ENCODE measurements around the gene WRAP53.

Gene WRAP53

DNA sequence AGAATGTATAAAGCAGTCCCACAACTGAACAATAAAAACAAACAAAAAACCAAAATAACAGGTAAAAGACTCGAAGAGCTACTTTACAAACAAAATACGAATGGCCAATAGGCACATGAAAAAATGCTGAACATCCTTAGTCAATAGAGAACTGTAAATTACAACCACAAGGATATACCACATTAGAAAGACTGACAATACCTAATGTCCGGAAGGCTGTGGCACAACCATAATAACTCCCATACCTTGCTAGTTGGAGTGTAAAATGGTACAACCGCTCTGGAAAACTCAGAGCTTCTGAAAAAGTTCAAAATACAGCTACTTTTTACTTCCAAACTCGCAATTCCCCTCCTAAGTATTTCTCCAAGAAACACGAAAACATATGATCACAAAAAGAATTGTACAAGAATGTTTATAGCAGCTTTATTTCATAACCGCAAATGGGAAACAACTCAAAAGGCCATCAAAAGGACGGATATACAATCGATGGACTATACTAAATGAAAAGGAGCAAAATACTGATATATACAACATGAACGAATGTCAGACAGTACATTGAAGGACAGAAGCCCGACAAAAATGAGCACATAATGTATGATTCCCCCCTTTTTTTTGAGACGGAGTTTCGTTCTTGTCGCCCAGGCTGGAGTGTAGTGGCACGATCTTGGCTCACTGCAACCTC is 3.3 kb upstream of the WRAP53 start (continued):
- TF ChIP-seq, protein P1, sequence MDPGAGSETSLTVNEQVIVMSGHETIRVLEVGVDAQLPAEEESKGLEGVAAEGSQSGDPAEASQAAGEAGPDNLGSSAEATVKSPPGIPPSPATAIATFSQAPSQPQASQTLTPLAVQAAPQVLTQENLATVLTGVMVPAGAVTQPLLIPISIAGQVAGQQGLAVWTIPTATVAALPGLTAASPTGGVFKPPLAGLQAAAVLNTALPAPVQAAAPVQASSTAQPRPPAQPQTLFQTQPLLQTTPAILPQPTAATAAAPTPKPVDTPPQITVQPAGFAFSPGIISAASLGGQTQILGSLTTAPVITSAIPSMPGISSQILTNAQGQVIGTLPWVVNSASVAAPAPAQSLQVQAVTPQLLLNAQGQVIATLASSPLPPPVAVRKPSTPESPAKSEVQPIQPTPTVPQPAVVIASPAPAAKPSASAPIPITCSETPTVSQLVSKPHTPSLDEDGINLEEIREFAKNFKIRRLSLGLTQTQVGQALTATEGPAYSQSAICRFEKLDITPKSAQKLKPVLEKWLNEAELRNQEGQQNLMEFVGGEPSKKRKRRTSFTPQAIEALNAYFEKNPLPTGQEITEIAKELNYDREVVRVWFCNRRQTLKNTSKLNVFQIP (CRISPR knock-in tag; IDR thresholded peaks at IDR 0.05; ENCODE audit: borderline replicate concordance, low read depth): no peak
- no peak for TF ChIP-seq ZNF8 (CRISPR knock-in tag; IDR thresholded peaks at IDR 0.05)
- TF ChIP-seq ESRRG (CRISPR knock-in tag; IDR thresholded peaks at IDR 0.05): no peak
- no peak for TF ChIP-seq CSDC2 (CRISPR knock-in tag; IDR thresholded peaks at IDR 0.05)
- no peak for TF ChIP-seq BACH2 (CRISPR knock-in tag; IDR thresholded peaks at IDR 0.05; ENCODE audit: borderline replicate concordance)

DNA sequence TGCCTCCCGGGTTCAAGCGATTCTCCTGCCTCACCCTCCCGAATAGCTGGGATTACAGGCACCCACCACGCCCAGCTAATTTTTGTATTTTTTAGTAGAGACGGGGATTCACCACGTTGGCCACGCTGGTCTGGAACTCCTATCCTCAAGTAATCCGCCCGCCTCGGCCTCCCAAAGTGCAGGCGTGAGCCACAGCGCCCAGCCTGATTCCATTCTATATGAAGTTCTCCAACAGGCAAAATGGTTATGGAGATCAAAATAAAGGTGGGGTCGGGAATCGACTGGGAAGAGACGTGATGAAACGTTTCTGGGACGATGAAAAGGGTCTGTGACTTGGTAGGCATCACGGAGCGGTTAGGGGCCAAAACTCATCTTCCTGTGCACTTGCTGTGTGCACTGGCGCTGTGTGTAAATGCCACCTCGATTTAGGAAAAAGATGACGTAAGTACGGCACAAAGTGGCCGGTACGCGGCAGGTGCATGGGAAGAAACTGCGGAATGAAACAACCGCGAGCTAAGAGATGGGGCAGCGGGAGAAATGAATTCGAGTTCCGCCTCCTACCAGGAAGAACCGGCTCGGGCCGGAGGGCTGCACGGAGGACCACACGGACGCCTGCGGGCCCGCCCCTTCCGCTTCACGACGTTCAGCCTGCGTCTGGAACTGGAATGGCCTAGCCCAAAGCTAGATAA is 2.6 kb upstream of the WRAP53 start:
- ATAC-seq: peak; percentile 70
- no peak for TF ChIP-seq BACH2 (CRISPR knock-in tag; IDR thresholded peaks at IDR 0.05; ENCODE audit: borderline replicate concordance)
- TF ChIP-seq GLIS3 (CRISPR knock-in tag; IDR thresholded peaks at IDR 0.05): no peak
- TF ChIP-seq, protein P2, sequence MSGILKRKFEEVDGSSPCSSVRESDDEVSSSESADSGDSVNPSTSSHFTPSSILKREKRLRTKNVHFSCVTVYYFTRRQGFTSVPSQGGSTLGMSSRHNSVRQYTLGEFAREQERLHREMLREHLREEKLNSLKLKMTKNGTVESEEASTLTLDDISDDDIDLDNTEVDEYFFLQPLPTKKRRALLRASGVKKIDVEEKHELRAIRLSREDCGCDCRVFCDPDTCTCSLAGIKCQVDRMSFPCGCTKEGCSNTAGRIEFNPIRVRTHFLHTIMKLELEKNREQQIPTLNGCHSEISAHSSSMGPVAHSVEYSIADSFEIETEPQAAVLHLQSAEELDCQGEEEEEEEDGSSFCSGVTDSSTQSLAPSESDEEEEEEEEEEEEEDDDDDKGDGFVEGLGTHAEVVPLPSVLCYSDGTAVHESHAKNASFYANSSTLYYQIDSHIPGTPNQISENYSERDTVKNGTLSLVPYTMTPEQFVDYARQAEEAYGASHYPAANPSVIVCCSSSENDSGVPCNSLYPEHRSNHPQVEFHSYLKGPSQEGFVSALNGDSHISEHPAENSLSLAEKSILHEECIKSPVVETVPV (CRISPR knock-in tag; IDR thresholded peaks at IDR 0.05): no peak
- no peak for TF ChIP-seq ZC3H10 (CRISPR knock-in tag; IDR thresholded peaks at IDR 0.05)
- TF ChIP-seq, protein P3, sequence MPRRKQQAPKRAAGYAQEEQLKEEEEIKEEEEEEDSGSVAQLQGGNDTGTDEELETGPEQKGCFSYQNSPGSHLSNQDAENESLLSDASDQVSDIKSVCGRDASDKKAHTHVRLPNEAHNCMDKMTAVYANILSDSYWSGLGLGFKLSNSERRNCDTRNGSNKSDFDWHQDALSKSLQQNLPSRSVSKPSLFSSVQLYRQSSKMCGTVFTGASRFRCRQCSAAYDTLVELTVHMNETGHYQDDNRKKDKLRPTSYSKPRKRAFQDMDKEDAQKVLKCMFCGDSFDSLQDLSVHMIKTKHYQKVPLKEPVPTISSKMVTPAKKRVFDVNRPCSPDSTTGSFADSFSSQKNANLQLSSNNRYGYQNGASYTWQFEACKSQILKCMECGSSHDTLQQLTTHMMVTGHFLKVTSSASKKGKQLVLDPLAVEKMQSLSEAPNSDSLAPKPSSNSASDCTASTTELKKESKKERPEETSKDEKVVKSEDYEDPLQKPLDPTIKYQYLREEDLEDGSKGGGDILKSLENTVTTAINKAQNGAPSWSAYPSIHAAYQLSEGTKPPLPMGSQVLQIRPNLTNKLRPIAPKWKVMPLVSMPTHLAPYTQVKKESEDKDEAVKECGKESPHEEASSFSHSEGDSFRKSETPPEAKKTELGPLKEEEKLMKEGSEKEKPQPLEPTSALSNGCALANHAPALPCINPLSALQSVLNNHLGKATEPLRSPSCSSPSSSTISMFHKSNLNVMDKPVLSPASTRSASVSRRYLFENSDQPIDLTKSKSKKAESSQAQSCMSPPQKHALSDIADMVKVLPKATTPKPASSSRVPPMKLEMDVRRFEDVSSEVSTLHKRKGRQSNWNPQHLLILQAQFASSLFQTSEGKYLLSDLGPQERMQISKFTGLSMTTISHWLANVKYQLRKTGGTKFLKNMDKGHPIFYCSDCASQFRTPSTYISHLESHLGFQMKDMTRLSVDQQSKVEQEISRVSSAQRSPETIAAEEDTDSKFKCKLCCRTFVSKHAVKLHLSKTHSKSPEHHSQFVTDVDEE (CRISPR knock-in tag; IDR thresholded peaks at IDR 0.05): no peak
- TF ChIP-seq CSDC2 (CRISPR knock-in tag; IDR thresholded peaks at IDR 0.05): peak; percentile 66; the same call in 1 of the 2 replicates
- no peak for TF ChIP-seq ARNTL (CRISPR knock-in tag; IDR thresholded peaks at IDR 0.05; ENCODE audit: borderline replicate concordance, low read depth)
- TF ChIP-seq ZFP30 (CRISPR knock-in tag; IDR thresholded peaks at IDR 0.05): no peak
- 0 out of 2 replicates have a peak, but pooled peaks have one; percentile 12 for TF ChIP-seq ZFP3 (CRISPR knock-in tag; IDR thresholded peaks at IDR 0.05)
- no peak for TF ChIP-seq ZNF8 (CRISPR knock-in tag; IDR thresholded peaks at IDR 0.05)
- no peak for TF ChIP-seq ISL1 (CRISPR knock-in tag; IDR thresholded peaks at IDR 0.05)
- TF ChIP-seq, protein P4, sequence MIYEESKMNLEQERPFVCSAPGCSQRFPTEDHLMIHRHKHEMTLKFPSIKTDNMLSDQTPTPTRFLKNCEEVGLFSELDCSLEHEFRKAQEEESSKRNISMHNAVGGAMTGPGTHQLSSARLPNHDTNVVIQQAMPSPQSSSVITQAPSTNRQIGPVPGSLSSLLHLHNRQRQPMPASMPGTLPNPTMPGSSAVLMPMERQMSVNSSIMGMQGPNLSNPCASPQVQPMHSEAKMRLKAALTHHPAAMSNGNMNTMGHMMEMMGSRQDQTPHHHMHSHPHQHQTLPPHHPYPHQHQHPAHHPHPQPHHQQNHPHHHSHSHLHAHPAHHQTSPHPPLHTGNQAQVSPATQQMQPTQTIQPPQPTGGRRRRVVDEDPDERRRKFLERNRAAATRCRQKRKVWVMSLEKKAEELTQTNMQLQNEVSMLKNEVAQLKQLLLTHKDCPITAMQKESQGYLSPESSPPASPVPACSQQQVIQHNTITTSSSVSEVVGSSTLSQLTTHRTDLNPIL (CRISPR knock-in tag; IDR thresholded peaks at IDR 0.05; ENCODE audit: low read depth): no peak

DNA sequence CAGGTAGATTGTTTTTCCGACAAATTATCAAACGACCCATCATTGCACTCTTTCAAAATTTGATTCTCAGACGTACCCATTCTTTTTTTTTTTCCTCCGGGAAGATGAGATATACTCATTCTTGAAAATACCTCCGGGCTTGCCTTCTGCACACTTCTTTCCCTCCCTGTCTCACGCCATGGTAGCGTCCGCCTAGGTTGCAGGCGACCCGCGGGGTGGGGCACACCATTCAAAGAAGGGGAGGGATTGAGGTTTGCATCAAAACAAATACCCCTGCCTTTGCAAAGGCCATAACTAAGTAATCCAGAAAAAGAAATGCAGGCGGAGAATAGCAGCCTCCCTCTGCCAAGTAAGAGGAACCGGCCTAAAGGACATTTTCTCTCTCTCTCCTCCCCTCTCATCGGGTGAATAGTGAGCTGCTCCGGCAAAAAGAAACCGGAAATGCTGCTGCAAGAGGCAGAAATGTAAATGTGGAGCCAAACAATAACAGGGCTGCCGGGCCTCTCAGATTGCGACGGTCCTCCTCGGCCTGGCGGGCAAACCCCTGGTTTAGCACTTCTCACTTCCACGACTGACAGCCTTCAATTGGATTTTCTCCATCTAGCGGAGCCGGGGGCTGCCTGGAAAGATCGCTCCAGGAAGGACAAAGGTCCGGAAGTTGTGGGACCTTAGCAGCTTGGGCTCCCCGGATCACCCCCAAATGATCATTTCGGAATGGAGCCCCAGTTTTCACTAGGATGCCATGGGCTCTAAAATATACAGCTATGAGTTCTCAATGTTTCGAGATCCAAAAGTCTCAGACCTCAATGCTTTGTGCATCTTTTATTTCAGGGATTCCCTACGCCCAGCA is 1.8 kb upstream of the WRAP53 start:
- TF ChIP-seq ZNF8 (CRISPR knock-in tag; IDR thresholded peaks at IDR 0.05): no peak
- TF ChIP-seq ESRRG (CRISPR knock-in tag; IDR thresholded peaks at IDR 0.05): peak; percentile 70; the same call in 1 of the 2 replicates
- no peak for TF ChIP-seq PPARA (CRISPR knock-in tag; IDR thresholded peaks at IDR 0.05; ENCODE audit: borderline replicate concordance)
- no peak for TF ChIP-seq ISL1 (CRISPR knock-in tag; IDR thresholded peaks at IDR 0.05)
- 0 out of 2 replicates have a peak, but pooled peaks have one; percentile 24 for TF ChIP-seq GLIS3 (CRISPR knock-in tag; IDR thresholded peaks at IDR 0.05)
- TF ChIP-seq, protein P5, sequence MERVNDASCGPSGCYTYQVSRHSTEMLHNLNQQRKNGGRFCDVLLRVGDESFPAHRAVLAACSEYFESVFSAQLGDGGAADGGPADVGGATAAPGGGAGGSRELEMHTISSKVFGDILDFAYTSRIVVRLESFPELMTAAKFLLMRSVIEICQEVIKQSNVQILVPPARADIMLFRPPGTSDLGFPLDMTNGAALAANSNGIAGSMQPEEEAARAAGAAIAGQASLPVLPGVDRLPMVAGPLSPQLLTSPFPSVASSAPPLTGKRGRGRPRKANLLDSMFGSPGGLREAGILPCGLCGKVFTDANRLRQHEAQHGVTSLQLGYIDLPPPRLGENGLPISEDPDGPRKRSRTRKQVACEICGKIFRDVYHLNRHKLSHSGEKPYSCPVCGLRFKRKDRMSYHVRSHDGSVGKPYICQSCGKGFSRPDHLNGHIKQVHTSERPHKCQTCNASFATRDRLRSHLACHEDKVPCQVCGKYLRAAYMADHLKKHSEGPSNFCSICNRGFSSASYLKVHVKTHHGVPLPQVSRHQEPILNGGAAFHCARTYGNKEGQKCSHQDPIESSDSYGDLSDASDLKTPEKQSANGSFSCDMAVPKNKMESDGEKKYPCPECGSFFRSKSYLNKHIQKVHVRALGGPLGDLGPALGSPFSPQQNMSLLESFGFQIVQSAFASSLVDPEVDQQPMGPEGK (CRISPR knock-in tag; IDR thresholded peaks at IDR 0.05; ENCODE audit: borderline replicate concordance): peak; percentile 13; the same call in 1 of the 2 replicates

More for the DNA sequence above, 1.8 kb upstream of the WRAP53 start:
- peak; percentile 54 for ATAC-seq
